ENCODE results near the gene SCTR. TPM values are rescaled to one million over a fixed set of nuclear protein-coding genes. Genes with fewer than 3 reads are reported as not detected.

SCTR gene
- total RNA-seq, 1 donor from 2014 or later: not detected

DNA sequence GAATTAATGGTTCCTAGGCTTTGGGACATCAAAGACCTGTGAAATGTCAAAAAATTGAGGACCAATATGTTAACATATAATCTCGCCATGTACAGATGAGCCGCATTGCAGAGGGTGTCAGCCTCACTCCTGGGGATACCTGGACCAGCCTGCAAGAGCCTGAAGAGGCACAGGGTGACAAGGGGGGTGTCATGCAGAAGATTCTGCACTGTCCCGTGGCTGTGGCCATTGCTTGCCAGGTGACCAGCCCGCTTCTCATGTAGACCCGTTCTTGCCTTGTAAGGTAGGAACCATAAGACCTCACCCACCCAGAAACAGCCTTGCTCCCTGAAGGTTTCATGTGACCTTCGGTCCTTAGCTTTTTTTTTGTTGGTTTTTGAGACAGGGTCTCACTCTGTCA, 55.2 kb downstream of the SCTR start:
- no peak overlapping the region for H3K4me3 Mint-ChIP-seq
- peaks cover 4% of the 10 kb centered on the region for H3K27me3 Mint-ChIP-seq (ENCODE audit: insufficient read depth, low read depth)
- no peaks in the 10 kb centered on the region for H3K9me3 Mint-ChIP-seq

DNA sequence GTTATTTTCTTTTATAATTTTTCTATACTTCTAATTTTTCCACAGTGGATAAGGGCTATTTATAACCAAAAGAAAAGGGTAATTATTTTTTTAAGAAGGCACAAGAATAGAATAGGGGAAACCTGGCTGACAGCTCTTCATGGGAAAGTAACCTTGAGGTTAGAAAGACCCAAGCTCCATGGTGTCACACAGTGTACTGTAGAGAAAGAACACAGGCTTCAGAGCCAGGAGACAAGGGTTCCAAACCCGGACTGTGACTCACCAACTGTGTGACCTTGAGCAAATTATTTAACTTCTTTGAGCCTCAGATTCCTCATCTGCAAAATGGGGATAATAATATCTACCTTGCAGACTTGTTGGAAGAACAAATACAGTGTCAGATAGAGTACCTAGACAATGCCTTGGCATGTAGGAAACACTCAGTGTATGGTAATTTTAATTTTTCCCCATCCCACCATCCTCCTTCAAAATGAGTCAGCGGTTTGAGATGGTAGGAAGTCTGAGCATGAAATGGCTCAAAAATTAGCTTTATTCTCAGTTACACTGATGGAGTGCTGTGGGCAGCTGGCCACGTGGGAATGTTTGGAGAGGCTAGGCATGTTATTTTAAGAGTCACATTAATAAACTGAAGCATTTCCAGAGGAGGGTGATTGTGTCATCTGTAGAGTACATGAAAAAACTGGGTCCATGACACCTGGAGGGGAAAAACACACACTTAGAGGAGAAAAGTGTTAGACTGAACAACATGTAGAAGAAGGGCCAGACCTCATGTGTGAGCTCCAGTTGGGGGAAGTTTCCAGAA, 55.9 kb downstream of the SCTR start:
- H3K9ac ChIP-seq: no peak overlapping the region
- no peaks in the 10 kb centered on the region for H3K9me3 ChIP-seq (ENCODE audit: low read depth)
- H2AFZ ChIP-seq (replicated peaks): no peak overlapping the region
- H3F3A ChIP-seq (ENCODE audit: low read depth): no peaks in the 10 kb centered on the region
- Mint-ChIP-seq H3K4me3 (no peak overlapping the region), H3K4me1 (no peaks in the 10 kb centered on the region), H3K36me3 (no peaks in the 10 kb centered on the region), H3K27ac (no peak overlapping the region), H3K9me3 (no peaks in the 10 kb centered on the region), H3K27me3 (ENCODE audit: insufficient read depth, low read depth) (peaks cover 6% of the 10 kb centered on the region)
- H3K27ac ChIP-seq: no peak overlapping the region
- TF ChIP-seq EZH2 (IDR thresholded peaks at IDR 0.05) (no peak), EZH2phosphoT487 (IDR thresholded peaks at IDR 0.05) (no peak)
- TF ChIP-seq, protein P1, sequence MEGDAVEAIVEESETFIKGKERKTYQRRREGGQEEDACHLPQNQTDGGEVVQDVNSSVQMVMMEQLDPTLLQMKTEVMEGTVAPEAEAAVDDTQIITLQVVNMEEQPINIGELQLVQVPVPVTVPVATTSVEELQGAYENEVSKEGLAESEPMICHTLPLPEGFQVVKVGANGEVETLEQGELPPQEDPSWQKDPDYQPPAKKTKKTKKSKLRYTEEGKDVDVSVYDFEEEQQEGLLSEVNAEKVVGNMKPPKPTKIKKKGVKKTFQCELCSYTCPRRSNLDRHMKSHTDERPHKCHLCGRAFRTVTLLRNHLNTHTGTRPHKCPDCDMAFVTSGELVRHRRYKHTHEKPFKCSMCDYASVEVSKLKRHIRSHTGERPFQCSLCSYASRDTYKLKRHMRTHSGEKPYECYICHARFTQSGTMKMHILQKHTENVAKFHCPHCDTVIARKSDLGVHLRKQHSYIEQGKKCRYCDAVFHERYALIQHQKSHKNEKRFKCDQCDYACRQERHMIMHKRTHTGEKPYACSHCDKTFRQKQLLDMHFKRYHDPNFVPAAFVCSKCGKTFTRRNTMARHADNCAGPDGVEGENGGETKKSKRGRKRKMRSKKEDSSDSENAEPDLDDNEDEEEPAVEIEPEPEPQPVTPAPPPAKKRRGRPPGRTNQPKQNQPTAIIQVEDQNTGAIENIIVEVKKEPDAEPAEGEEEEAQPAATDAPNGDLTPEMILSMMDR (IDR thresholded peaks at IDR 0.05): no peak
- no peak overlapping the region for H3K4me3 ChIP-seq
- no peaks in the 10 kb centered on the region for H3K79me2 ChIP-seq (ENCODE audit: low read depth)
- H3K36me3 ChIP-seq: no peaks in the 10 kb centered on the region
- DNase-seq (ENCODE audit: low spot score): no peak
- H3K4me1 ChIP-seq: no peaks in the 10 kb centered on the region
- no peaks in the 10 kb centered on the region for H4K20me1 ChIP-seq (ENCODE audit: low read depth)
- no peaks in the 10 kb centered on the region for H3K27me3 ChIP-seq
- H3K4me2 ChIP-seq: no peak overlapping the region

More for the DNA sequence above, 55.2 kb downstream of the SCTR start:
- DNase-seq (ENCODE audit: low spot score): no peak
- Histone ChIP-seq H3K4me2 (no peak overlapping the region), H3K4me1 (no peaks in the 10 kb centered on the region), H3K4me3 (no peak overlapping the region), H3K9ac (no peak overlapping the region), H2AFZ (replicated peaks) (no peak overlapping the region), H3K36me3 (no peaks in the 10 kb centered on the region), H3K27ac (no peak overlapping the region), H3K9me3 (ENCODE audit: low read depth) (no peaks in the 10 kb centered on the region), H3K27me3 (no peaks in the 10 kb centered on the region), H3F3A (ENCODE audit: low read depth) (no peaks in the 10 kb centered on the region), H3K79me2 (ENCODE audit: low read depth) (no peaks in the 10 kb centered on the region), H4K20me1 (ENCODE audit: low read depth) (no peaks in the 10 kb centered on the region)
- no peak overlapping the region for H3K27ac Mint-ChIP-seq
- H3K36me3 Mint-ChIP-seq: no peaks in the 10 kb centered on the region
- H3K4me1 Mint-ChIP-seq: peaks cover 4% of the 10 kb centered on the region
- TF ChIP-seq, protein P1 (IDR thresholded peaks at IDR 0.05): no peak
- TF ChIP-seq EZH2 (IDR thresholded peaks at IDR 0.05): no peak
- no peak for TF ChIP-seq EZH2phosphoT487 (IDR thresholded peaks at IDR 0.05)

DNA sequence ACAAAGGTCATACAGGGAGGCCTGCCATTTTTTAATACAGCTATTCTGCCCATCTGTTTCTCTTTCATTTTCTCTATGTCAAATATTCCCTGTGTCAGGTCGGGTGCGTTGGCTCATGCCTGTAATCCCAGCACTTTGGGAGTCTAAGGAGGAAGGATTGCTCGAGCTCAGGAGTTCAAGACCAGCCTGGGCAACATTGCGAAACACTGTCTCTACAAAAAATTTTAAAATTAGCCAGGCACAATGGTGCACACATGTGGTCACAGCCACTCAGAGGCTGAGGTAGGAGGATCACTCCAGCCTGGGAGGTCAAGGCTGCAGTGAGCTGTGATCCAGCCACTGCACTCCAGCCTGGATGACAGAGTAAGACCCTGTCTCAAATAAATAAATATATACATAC, 57.9 kb downstream of the SCTR start:
- no peaks in the 10 kb centered on the region for H3K36me3 Mint-ChIP-seq
- no peaks in the 10 kb centered on the region for H3K4me1 Mint-ChIP-seq
- no peak for TF ChIP-seq EZH2 (IDR thresholded peaks at IDR 0.05)
- no peak for TF ChIP-seq EZH2phosphoT487 (IDR thresholded peaks at IDR 0.05)
- TF ChIP-seq, protein P1 (IDR thresholded peaks at IDR 0.05): no peak
- H3K4me3 Mint-ChIP-seq: no peak overlapping the region
- H3K9me3 Mint-ChIP-seq: no peaks in the 10 kb centered on the region
- H3K27ac ChIP-seq: no peak overlapping the region
- H3K4me3 ChIP-seq: no peak overlapping the region
- H3F3A ChIP-seq (ENCODE audit: low read depth): no peaks in the 10 kb centered on the region
- no peaks in the 10 kb centered on the region for H3K9me3 ChIP-seq (ENCODE audit: low read depth)
- H3K4me1 ChIP-seq: no peaks in the 10 kb centered on the region
- no peaks in the 10 kb centered on the region for H3K79me2 ChIP-seq (ENCODE audit: low read depth)
- H3K27me3 Mint-ChIP-seq (ENCODE audit: insufficient read depth, low read depth): peaks cover 6% of the 10 kb centered on the region
- no peaks in the 10 kb centered on the region for H4K20me1 ChIP-seq (ENCODE audit: low read depth)
- no peaks in the 10 kb centered on the region for H3K27me3 ChIP-seq
- no peak overlapping the region for H3K4me2 ChIP-seq
- no peak overlapping the region for H2AFZ ChIP-seq (replicated peaks)
- no peak for DNase-seq (ENCODE audit: low spot score)
- no peak overlapping the region for H3K9ac ChIP-seq
- no peaks in the 10 kb centered on the region for H3K36me3 ChIP-seq
- H3K27ac Mint-ChIP-seq: no peak overlapping the region
